HUES48 (cell line): ENCODE measurements around the gene PEX10.
A peak's percentile ranks its signal among the peaks of the same experiment; 100 is the strongest.

Source experiments
- H3K27ac ChIP-seq: one replicate; pipeline ENCODE4 v1.7.0; 2013; ENCODE audit warnings: low read depth, low read length, inconsistent platforms
- H3K27me3 ChIP-seq: 2 replicates; pipeline ENCODE4 v1.6.1; 2013; ENCODE audit warnings: mild to moderate bottlenecking, low read length; ENCODE audit not compliant: control insufficient read depth, insufficient read depth
- H3K36me3 ChIP-seq: 2 replicates; pipeline ENCODE4 v1.6.1; 2013; ENCODE audit warnings: low read length; ENCODE audit not compliant: control insufficient read depth, insufficient read depth
- H3K4me1 ChIP-seq: 2 replicates; pipeline ENCODE4 v1.6.1; 2013; ENCODE audit warnings: mild to moderate bottlenecking, low read length; ENCODE audit not compliant: control insufficient read depth, insufficient read depth
- H3K4me3 ChIP-seq: 2 replicates; pipeline ENCODE4 v1.5.1; 2013; ENCODE audit warnings: mild to moderate bottlenecking, low read depth, low read length
- H3K9ac ChIP-seq: 2 replicates; pipeline ENCODE4 v1.6.1; 2013; ENCODE audit warnings: mild to moderate bottlenecking, low read depth, low read length, moderate library complexity
- H3K9me3 ChIP-seq: 2 replicates; pipeline ENCODE4 v1.6.1; 2013; ENCODE audit warnings: low read length; ENCODE audit not compliant: control insufficient read depth, insufficient read depth

Gene PEX10

DNA sequence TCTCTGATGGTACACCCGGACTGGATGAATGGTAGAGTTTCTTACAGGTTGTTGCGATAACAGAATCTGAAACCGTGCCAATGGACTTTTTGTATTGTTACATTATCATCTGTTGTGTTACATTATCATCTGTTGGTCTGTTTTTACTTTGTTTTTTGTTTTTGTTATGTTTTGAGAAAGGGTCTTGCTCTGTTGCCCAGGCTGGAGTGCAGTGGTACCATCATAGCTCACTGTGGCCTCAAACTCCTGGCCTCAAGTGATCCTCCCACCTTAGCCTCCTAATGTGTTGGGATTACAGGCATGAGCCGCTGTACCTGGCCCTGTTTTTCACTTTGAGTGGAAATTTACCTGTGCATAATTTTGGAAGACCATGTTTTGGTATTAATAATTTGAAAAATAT lies 10.2 kb upstream of the PEX10 start:
- Histone ChIP-seq H3K9ac (no peak overlapping the region), H3K9me3 (peaks cover 4% of the 10 kb centered on the region; the same call in 1 of the 2 replicates), H3K4me3 (no peak overlapping the region), H3K27me3 (no peaks in the 10 kb centered on the region), H3K36me3 (no peaks in the 10 kb centered on the region), H3K27ac (no peak overlapping the region), H3K4me1 (no peaks in the 10 kb centered on the region)

DNA sequence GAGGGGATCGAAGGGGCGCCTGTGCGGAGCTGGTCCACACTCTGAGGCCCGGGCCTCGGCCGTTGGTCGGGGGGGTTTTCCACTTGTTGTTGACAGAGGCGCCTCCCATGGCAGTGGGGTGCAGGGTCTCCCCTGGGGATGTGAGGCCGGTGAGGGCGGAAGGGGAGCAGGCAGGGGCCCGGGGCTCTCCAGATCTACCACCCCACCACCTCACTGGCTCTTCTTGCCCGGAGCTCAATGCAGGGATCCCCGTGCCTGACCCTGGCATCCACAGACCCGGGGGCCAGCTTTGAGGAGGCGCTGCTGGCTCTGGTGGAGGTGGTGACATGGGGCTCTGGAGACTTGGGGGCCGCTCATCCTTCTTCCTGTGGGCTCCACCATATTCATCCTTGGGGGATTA lies 7.1 kb upstream of the PEX10 start:
- Histone ChIP-seq H3K9me3 (peaks cover 4% of the 10 kb centered on the region; the same call in 1 of the 2 replicates), H3K36me3 (no peaks in the 10 kb centered on the region), H3K4me3 (no peak overlapping the region), H3K27me3 (no peaks in the 10 kb centered on the region), H3K9ac (no peak overlapping the region), H3K4me1 (no peaks in the 10 kb centered on the region), H3K27ac (no peak overlapping the region)

DNA sequence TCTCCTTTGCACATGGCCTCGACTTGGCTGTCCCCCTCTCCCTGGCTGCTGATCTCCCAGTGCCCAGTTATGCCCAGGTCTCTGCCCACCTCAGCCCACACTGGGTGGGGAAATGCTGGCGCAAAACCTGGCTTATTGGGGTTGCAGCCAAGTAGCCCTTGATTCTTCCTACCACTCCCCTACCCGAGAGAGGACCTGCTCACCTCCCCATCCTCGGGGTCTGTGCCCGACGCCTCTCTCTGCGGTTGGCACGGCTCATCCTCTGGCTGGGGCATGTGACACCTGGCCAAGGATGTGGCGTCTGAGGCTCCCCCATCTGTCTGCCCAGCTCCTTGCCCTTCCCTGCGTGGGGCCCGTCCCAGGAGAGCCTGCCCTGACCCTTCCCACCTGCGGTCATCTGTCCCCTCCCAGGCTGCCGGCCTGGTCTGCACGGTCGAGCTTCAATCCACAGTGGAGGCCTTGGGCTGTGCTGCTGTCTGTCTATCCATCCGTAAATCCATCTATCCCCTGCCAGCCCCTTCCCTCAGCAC lies 6.5 kb upstream of the PEX10 start:
- no peak overlapping the region for H3K9ac ChIP-seq
- no peak overlapping the region for H3K4me3 ChIP-seq
- H3K4me1 ChIP-seq = peaks cover 5% of the 10 kb centered on the region; the same call in 1 of the 2 replicates
- H3K9me3 ChIP-seq = peaks cover 4% of the 10 kb centered on the region; the same call in 1 of the 2 replicates
- H3K27ac ChIP-seq = no peak overlapping the region
- H3K36me3 ChIP-seq = no peaks in the 10 kb centered on the region
- H3K27me3 ChIP-seq = no peaks in the 10 kb centered on the region

DNA sequence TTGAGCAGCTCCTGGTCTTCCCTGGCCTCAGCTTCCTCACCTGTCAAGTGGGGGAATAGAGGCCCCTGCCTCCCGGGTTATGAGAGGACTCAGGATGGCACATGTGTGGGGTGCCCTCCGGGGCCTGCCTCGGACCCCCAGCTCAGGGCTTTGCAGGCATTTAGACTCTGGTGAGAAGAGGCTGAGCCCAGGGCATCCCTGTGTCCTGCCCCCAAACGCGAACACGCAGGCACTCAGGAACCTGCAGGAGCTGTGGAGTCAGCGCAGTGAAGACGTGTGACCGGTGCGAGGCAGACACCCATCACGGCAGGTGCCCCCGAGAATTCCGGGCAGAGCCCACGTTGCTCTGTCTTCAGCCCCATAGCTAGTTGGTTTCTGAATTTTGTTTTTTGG lies 5.5 kb upstream of the PEX10 start:
- peaks cover 8% of the 10 kb centered on the region; the same call in 1 of the 2 replicates for H3K4me1 ChIP-seq
- no peak overlapping the region for H3K4me3 ChIP-seq
- no peak overlapping the region for H3K9ac ChIP-seq
- no peak overlapping the region for H3K27ac ChIP-seq
- H3K27me3 ChIP-seq = no peaks in the 10 kb centered on the region
- H3K36me3 ChIP-seq = no peaks in the 10 kb centered on the region
- H3K9me3 ChIP-seq = 0 out of 2 replicates have a peak, but pooled peaks cover under 1% of the 10 kb centered on the region

DNA sequence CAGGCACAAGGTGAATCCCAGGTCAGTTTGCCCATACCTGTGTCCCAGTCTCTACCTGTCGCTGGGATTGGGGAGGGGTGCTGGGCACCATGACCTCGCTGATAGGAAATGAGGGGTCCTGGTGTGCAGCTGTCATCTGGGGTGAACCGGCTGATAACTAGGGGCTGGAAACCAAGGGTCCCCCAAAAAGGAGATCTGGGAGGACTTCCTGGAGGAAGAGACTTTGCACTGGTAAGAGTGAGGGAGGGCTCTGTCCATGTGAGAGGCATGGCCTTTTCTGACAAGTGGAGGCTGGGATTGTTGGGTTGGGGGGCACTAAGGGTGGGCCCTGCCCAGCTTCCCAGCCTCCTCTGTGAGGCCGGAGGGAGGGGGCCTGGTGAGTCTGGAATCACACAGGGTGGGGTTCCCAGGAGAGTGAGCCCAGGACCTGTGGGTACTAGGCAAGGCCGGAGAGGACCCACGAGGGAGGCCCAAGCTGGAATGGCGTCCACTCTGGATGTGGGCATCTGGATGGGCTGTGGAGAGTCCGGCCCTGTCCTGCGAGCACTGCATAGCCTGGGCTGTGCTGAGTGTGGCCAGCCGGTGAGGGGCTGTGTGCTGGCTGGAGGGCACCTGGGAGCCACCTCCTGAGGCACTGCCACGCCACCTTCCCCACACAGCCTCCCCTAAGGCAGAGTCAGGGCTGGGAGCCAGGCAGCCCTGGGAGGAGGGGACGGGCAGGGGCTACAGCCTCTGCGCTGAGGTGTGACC lies 4.9 kb upstream of the PEX10 start:
- H3K4me1 ChIP-seq = peaks cover 8% of the 10 kb centered on the region; the same call in 1 of the 2 replicates
- H3K4me3 ChIP-seq = no peak overlapping the region
- H3K27me3 ChIP-seq = no peaks in the 10 kb centered on the region
- H3K36me3 ChIP-seq = no peaks in the 10 kb centered on the region
- no peak overlapping the region for H3K27ac ChIP-seq
- no peak overlapping the region for H3K9ac ChIP-seq
- H3K9me3 ChIP-seq = no peaks in the 10 kb centered on the region

DNA sequence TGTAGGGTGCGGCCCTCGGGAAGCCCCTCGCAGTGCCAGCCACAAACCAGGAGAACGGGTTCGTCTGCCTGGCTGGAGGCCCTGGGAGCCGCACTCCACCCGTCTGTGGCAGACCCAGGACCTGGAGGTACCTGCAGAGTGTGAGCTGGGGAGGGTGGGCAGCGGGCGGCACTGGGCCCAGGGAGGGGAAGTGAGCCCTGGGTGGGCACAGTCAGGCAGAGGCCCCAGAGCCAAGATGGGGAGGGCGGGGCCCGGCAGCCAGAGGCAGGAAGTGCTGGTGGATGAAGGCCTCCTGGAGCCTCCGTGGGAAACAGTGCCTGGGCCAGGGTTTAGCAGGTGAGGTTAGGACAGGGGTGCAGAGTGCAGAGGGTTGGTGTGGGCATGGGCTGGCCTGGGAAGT lies 4.0 kb upstream of the PEX10 start:
- no peaks in the 10 kb centered on the region for H3K36me3 ChIP-seq
- H3K9ac ChIP-seq = no peak overlapping the region
- peaks cover 8% of the 10 kb centered on the region; the same call in 1 of the 2 replicates for H3K4me1 ChIP-seq
- no peak overlapping the region for H3K27ac ChIP-seq
- H3K9me3 ChIP-seq = no peaks in the 10 kb centered on the region
- H3K27me3 ChIP-seq = no peaks in the 10 kb centered on the region
- H3K4me3 ChIP-seq = no peak overlapping the region

DNA sequence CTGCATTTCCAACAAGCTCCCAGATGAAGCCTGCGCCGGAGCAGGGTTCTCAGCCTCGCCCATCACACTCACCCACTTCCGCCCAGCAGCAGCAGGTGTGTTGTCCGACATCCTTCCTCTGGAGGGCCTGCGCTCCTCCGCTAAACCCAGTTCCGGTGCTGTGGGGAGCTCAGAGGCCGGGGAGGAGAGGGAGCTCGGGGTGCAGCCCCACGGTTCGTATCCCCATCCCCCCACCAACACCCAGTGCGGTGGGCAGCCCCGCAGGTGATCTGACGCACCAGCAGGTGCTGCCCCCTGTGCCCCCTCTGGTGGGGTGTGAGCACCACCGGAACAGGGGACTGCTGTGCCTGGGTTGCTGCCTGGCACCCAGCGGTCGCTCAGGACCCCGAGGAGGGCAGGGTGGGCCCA lies 3.4 kb upstream of the PEX10 start:
- Histone ChIP-seq H3K27me3 (no peaks in the 10 kb centered on the region), H3K9ac (no peak overlapping the region)

DNA sequence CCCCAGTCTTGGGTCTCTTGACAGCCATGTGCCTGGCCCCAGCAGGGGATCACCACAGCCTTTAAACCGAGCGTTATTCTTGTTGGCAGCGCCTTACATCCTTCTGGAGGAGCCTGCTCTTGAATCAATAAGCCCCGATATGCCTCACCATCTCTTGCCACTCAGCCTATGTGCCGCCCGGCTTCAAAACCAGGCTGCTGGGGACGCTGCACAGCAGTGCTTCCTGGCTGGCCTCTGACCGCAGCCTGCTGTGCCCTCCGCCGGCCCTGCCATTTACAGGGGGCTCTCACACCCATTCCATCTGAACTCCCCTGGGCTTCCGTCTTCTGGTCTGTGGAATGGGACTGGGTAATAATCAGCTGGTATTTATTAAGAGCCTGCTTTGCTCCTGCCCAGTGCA lies 3.0 kb upstream of the PEX10 start:
- H3K4me1 ChIP-seq = peaks cover 8% of the 10 kb centered on the region; the same call in 1 of the 2 replicates
- H3K36me3 ChIP-seq = 0 out of 2 replicates have a peak, but pooled peaks cover under 1% of the 10 kb centered on the region
- no peak overlapping the region for H3K9ac ChIP-seq
- no peaks in the 10 kb centered on the region for H3K9me3 ChIP-seq
- no peak overlapping the region for H3K27ac ChIP-seq
- no peaks in the 10 kb centered on the region for H3K27me3 ChIP-seq
- H3K4me3 ChIP-seq = no peak overlapping the region

More for the DNA sequence above, 3.4 kb upstream of the PEX10 start:
- no peak overlapping the region for H3K4me3 ChIP-seq
- no peaks in the 10 kb centered on the region for H3K9me3 ChIP-seq
- H3K4me1 ChIP-seq = peaks cover 8% of the 10 kb centered on the region; the same call in 1 of the 2 replicates
- H3K36me3 ChIP-seq = no peaks in the 10 kb centered on the region
- H3K27ac ChIP-seq = no peak overlapping the region

DNA sequence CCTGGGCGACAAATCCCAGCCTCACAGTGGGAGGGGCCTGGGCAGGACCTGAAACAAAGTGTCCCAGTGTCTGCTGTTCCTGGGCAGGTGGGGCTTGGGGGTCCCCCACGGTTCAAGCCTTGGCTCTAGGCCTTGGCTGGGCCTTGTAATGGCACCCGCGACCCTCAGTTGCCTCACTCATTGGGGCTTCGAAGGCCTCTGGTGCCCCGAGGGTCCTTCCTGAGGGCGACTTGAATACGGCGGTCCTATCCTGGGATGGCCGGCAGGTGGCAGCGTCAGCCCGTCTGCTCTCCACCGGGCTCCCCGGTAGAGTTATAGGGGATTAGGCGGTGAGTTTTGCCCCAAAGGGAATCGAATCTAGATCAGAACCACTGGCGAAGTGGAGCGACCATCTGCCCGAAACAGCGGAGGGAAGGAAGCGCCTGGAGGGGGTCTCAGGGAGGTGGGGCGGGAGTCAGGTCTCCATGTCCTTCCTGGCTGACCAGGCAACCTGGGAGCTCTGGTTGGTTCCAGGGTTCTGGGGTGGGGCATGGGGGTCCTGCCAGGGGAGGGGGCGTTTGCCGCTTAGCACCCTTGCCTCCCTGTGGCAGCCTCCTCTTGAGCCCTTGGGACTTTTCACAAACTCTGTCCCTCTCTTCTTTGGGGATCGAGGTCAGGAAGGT lies 2.1 kb upstream of the PEX10 start:
- Histone ChIP-seq H3K4me3 (peak overlapping the region; percentile 94; the same call in 1 of the 2 replicates), H3K27me3 (no peaks in the 10 kb centered on the region), H3K9ac (no peak overlapping the region), H3K9me3 (no peaks in the 10 kb centered on the region), H3K27ac (no peak overlapping the region), H3K36me3 (peaks cover 6% of the 10 kb centered on the region; the same call in 1 of the 2 replicates), H3K4me1 (peaks cover 8% of the 10 kb centered on the region; the same call in 1 of the 2 replicates)

DNA sequence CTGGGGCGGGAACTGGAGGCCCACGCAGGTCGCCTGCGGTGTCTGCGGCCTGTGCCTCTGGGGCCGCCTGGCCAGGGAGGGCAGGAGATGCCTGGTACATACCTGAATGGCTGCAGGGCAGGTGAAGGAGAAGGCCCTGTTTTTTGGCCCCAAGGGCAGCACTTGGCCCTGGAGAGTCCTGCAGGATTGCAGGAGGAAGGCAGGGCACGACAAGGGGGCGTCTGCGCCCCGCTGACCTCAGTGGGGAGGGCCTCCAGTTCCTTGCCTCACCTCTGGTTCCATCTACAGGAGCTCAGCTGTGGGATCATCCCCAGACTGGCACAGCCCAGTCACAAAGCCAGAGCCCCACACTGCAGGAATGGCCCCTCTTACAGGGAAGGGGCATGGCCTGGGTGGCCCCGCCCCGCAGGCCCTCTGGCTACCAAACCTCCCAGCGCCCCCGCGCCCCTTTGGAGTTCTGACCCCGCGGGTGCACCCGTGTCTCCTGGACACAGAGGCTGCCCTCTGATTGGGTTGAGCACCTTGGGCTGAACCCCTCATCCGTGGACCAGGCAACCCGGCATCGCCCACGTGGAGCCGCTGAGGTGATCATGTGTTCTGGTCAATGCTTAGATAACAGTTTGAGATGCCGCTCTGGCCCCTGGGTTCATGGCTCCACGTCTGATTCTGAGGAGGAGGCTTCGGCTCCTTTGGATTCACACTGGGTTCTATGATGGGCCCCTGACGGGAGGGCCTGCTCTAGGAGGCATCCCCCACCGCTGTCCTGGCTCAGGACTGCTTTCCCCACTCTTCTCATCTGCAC lies 1.3 kb upstream of the PEX10 start:
- Histone ChIP-seq H3K27me3 (no peaks in the 10 kb centered on the region), H3K9me3 (no peaks in the 10 kb centered on the region), H3K27ac (no peak overlapping the region), H3K4me3 (peak overlapping the region; percentile 94), H3K9ac (no peak overlapping the region), H3K36me3 (peaks cover 13% of the 10 kb centered on the region), H3K4me1 (peaks cover 8% of the 10 kb centered on the region; the same call in 1 of the 2 replicates)
